NT2/D1 (cell line): ENCODE data around the gene CHTF18.

ENCODE experiments used
- SUZ12 ChIP-seq: IDR thresholded peaks from 2 replicates; pipeline ENCODE4 v1.6.1; 2011; ENCODE audit not compliant: insufficient read length, insufficient read depth; ENCODE audit errors: extremely low read depth
- YY1 ChIP-seq: IDR thresholded peaks from 2 replicates; pipeline ENCODE4 v1.6.1; 2011; ENCODE audit not compliant: insufficient read length, insufficient read depth
- ZNF274 ChIP-seq: IDR thresholded peaks from 2 replicates; pipeline ENCODE4 v1.6.1; 2011; ENCODE audit warnings: mild to moderate bottlenecking, low read depth, low read length

DNA sequence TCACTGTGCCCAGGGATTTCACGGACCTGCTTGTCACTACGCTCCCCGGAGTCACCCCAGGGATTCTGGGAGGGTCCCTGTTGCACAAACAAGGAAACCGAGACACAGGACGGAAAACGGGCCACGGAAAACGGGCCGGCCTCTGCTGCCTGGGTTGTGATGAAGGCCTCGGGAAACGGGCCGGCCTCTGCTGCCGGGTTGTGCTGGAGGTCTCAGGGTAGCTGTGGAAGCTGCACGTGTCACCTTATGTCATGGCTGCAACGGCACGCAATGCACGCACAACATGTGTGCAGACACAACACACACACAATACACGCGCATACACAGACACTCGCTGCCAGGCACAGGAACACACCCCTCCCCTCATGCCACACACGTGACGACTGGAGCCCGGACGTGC lies 39.1 kb downstream of the CHTF18 start:
- TF ChIP-seq SUZ12 (no peak), YY1 (no peak), ZNF274 (no peak)
